Body of pancreas (tissue), 4 donors: Measurements from ENCODE around the gene SEC24D. TPM values are rescaled to one million over a fixed set of nuclear protein-coding genes. Genes with fewer than 3 reads are reported as not detected.

Source experiments
- ATAC-seq: fragments of 150-250 bp; one replicate; pipeline ENCODE4 v1.9.1; 2016
- DNase-seq, 4 donors: peaks; one replicate each; pipeline ENCODE4 v3.0.0-alpha.2; 2019
- H3K27ac ChIP-seq, 4 donors: fragments of 200-600 bp; sonication (generic); 1 replicate in 3 of 4; 2 replicates in 1 of 4; pipeline versions ENCODE4 v1.5.1 to v1.6.1; 2016 to 2019; ENCODE audit warnings: mild to moderate bottlenecking in 1 of 4, mixed read lengths in 1 of 4, moderate library complexity in 1 of 4
- H3K27me3 ChIP-seq, 2 donors: fragments of 200-600 bp; sonication (generic); one replicate each; pipeline ENCODE4 v1.6.0; 2016; ENCODE audit warnings: mild to moderate bottlenecking in 1 of 2
- H3K36me3 ChIP-seq, 2 donors: fragments of 200-600 bp; sonication (generic); replicated peaks in 1 of 2; 2 replicates each; pipeline ENCODE4 v1.5.1; 2016; ENCODE audit warnings: low read depth in 2 of 2; ENCODE audit not compliant: insufficient read depth in 1 of 2
- H3K4me1 ChIP-seq: fragments of 200-600 bp; sonication (generic); one replicate; pipeline ENCODE4 v1.6.0; 2016
- H3K4me3 ChIP-seq, 2 donors: fragments of 200-600 bp; sonication (generic); 1 replicate in 1 of 2; 2 replicates in 1 of 2; pipeline ENCODE4 v1.5.1; 2016 to 2019
- H3K9me3 ChIP-seq, 3 donors: fragments of 200-600 bp; sonication (generic); 1 replicate in 2 of 3; 2 replicates in 1 of 3; pipeline ENCODE4 v1.5.1; 2016
- CTCF ChIP-seq, 7 experiments: fragments of 450-650 bp in 4 of 7; fragments of 200-600 bp in 3 of 7; sonication (generic) in 3 of 7; IDR thresholded peaks; one replicate each; pipeline ENCODE4 v1.5.1; 2016 to 2019; ENCODE audit warnings: antibody characterized with exemption in 7 of 7
- POLR2A ChIP-seq, 3 donors: fragments of 450-650 bp; IDR thresholded peaks; one replicate each; pipeline ENCODE4 v1.6.1; 2016; ENCODE audit warnings: antibody characterized with exemption in 3 of 3, mild to moderate bottlenecking in 2 of 3
- WGBS, 2 donors: methylation state at CpG; one replicate each; pipeline ENCODE4 v1.1.5; 2017; 5-methylcytosine and 5-hydroxymethylcytosine counted together
- intact Hi-C: fragments of 100-400 bp; cut with DNase I; formaldehyde crosslinking; loops from one replicate; pipeline ENCODE4 v1.15.1; 2023
- total RNA-seq, 2 donors: library from RNA; depleted of rRNA; stranded (reverse); fragments of >200 nt; gene quantifications; one replicate each; pipeline ENCODE4 v1.1.0, GENCODE V29; 2016

Gene SEC24D
- total RNA-seq, 2 donors from 2014 or later, result 39.7 to 58.7 TPM

DNA sequence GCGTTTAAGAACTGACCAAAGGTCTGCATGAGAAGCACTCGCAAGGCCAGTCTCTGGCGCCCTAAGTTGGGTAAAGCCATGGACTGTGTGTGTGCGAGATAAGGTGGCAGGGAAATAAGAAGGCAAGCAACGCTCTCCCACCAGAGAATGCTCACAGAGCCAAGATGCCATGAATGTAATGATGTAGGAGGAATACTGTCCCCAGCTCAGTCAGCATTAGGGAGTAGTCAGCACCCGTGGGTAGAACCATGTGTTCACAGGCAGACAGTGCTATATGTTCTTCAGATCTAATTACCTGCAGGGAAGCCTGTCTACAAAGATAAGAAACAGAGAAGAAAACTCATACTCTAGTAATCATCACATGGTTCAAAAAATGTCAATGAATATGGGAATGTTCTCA lies 68.8 kb downstream of the SEC24D start:
- Histone ChIP-seq H3K36me3 (peaks cover 10 to 20% of the 10 kb centered on the region in 2 donors), H3K4me3 (no peak overlapping the region), H3K27me3 (no peaks in the 10 kb centered on the region), H3K27ac (peak overlapping the region in 2 of 4 donors; percentile 14 to 21), H3K9me3 (no peaks in the 10 kb centered on the region), H3K4me1 (peaks cover 26% of the 10 kb centered on the region)
- intact Hi-C loops, result no loop called here
- 65 to 71% methylated on average over 6 of the region's 6 CpGs for WGBS, 2 donors
- TF ChIP-seq CTCF (IDR thresholded peaks at IDR 0.05) (no peak), POLR2A (IDR thresholded peaks at IDR 0.05) (no peak)
- DNase-seq (no peak), ATAC-seq (no peak)

DNA sequence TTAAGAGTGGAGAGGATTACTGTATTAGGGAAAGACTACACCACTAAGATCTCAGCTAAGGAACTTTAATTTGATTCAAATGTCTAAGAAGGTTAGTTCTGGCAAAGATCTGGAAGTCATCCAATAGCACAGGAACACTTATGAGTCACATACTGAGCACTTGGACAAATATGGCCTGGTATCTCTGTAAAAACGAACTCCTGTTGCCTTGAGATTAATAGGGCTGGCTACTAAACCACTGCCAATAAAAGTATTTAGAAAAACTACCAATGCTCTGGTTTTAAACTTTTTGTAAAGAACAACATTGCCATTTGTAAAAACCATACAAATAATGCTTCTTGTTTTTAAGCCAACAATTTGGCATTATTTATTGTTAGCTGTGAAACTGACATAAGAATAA lies 70.5 kb downstream of the SEC24D start:
- H3K4me1 ChIP-seq, result peaks cover 26% of the 10 kb centered on the region

GRCh38 chr4:118762730-118763477 lies 73.0 kb downstream of the SEC24D start:
- DNase-seq (no peak), ATAC-seq (no peak)
- intact Hi-C loops, result no loop called here
- TF ChIP-seq CTCF (IDR thresholded peaks at IDR 0.05) (no peak), POLR2A (IDR thresholded peaks at IDR 0.05) (no peak)
- H3K36me3 ChIP-seq, result peaks cover 10 to 20% of the 10 kb centered on the region in 2 donors
- no peak overlapping the region for H3K4me3 ChIP-seq
- H3K9me3 ChIP-seq, result no peaks in the 10 kb centered on the region
- WGBS, 2 donors, result 50 to 60% methylated on average over 3 of the region's 3 CpGs
- no peaks in the 10 kb centered on the region for H3K27me3 ChIP-seq
- H3K27ac ChIP-seq, result peak overlapping the region in 1 of 4 donors; percentile 3
- peaks cover 30% of the 10 kb centered on the region for H3K4me1 ChIP-seq

More for the DNA sequence above, 70.5 kb downstream of the SEC24D start:
- peaks cover 10 to 20% of the 10 kb centered on the region in 2 donors for H3K36me3 ChIP-seq
- no peaks in the 10 kb centered on the region for H3K9me3 ChIP-seq
- intact Hi-C loops, result no loop called here
- DNase-seq (peak in 2 of 4 donors; percentile 17 to 44), ATAC-seq (peak; percentile 88)
- TF ChIP-seq CTCF (IDR thresholded peaks at IDR 0.05), result no peak
- H3K27me3 ChIP-seq, result no peaks in the 10 kb centered on the region
- whole genome bisulfite sequencing, 2 donors, result 0 to 8% methylated on average over 1 of the region's 1 CpG
- H3K27ac ChIP-seq, result peak overlapping the region in 2 of 4 donors; percentile 14 to 53
- H3K4me3 ChIP-seq, result no peak overlapping the region

DNA sequence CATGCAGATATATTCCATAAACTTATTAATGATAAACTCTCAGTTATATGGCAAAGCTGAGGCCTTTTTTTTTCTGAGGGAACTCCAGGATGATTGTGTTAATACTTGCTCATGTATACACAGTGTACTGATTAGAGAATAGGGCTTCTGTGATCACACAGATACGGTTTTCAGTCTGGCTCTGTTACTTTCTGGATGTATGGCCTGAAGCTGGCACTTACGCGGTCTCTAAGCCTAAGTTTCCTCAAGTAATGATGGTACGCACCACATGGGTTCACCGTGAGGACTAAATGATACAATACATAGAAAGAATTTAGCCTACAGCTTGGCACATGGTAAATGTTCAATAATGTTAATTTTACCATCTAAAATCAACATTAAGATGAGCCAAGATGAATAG lies 73.8 kb downstream of the SEC24D start:
- intact Hi-C loops, result no loop called here
- Histone ChIP-seq H3K9me3 (no peaks in the 10 kb centered on the region), H3K36me3 (peaks cover 4 to 20% of the 10 kb centered on the region in 2 donors), H3K27ac (peak overlapping the region in 1 of 4 donors; percentile 3), H3K4me1 (peaks cover 37% of the 10 kb centered on the region), H3K4me3 (no peak overlapping the region), H3K27me3 (no peaks in the 10 kb centered on the region)
- ATAC-seq (no peak), DNase-seq (no peak)
- 81 to 82% methylated on average over 5 of the region's 5 CpGs for WGBS, 2 donors
- no peak for TF ChIP-seq POLR2A (IDR thresholded peaks at IDR 0.05)
- no peak for TF ChIP-seq CTCF (IDR thresholded peaks at IDR 0.05)
